HEK293 (cell line): ENCODE results near the gene SDHAF4.

Source experiments
- CTCF ChIA-PET: fragments of 350-600 bp; formaldehyde crosslinking; extraction: SDS; loops from one replicate; lab custom pipeline; 2021; ENCODE audit warnings: antibody characterized with exemption; lab: Yijun Ruan, JAX
- POLR2A ChIA-PET: fragments of 300-600 bp; formaldehyde crosslinking; extraction: SDS; loops from one replicate; lab custom pipeline; 2020; ENCODE audit warnings: antibody characterized with exemption, inconsistent platforms; lab: Yijun Ruan, JAX
- H3K27ac ChIP-seq: fragments of 200-500 bp; sonication (Bioruptor generic); 2 replicates; pipeline ENCODE4 v1.5.1; 2014; ENCODE audit warnings: low read depth, low read length, control low read depth, inconsistent platforms; ENCODE audit errors: extremely low read depth
- H3K36me3 ChIP-seq, 2 experiments: fragments of 200-500 bp in 1 of 2; sonication (Bioruptor generic) in 1 of 2; 1 replicate in 1 of 2; 2 replicates in 1 of 2; pipeline ENCODE4 v1.5.1; 2014 to 2017; ENCODE audit warnings: inconsistent platforms in 2 of 2, low read length in 2 of 2; ENCODE audit not compliant: control insufficient read depth in 2 of 2, insufficient read depth in 1 of 2
- H3K4me1 ChIP-seq: fragments of 200-500 bp; sonication (Bioruptor generic); 2 replicates; pipeline ENCODE4 v1.5.1; 2014; ENCODE audit warnings: mild to moderate bottlenecking, low read length, inconsistent platforms; ENCODE audit not compliant: control insufficient read depth, insufficient read depth
- H3K4me3 ChIP-seq: 2 replicates; pipeline ENCODE4 v1.5.1; 2011; ENCODE audit warnings: low read depth, mild to moderate bottlenecking, control low read depth, low read length, moderate library complexity
- H3K9me3 ChIP-seq: fragments of 200-500 bp; sonication (Bioruptor generic); 2 replicates; pipeline ENCODE4 v1.5.1; 2014; ENCODE audit warnings: low read depth, low read length, inconsistent platforms; ENCODE audit not compliant: control insufficient read depth, insufficient read depth
- KLF16 ChIP-seq: fragments of 450-650 bp; formaldehyde crosslinking; IDR thresholded peaks from 2 replicates; pipeline ENCODE4 v1.5.1; 2017; ENCODE audit warnings: missing biosample characterization, missing genetic modification characterization
- KLF17 ChIP-seq: fragments of 450-650 bp; formaldehyde crosslinking; IDR thresholded peaks from 2 replicates; pipeline ENCODE4 v1.5.1; 2016; ENCODE audit warnings: missing biosample characterization, missing genetic modification characterization
- ZBTB21 ChIP-seq: fragments of 450-650 bp; formaldehyde crosslinking; IDR thresholded peaks from 2 replicates; pipeline ENCODE4 v1.5.1; 2017; ENCODE audit warnings: missing biosample characterization, missing genetic modification characterization
- ZFP3 ChIP-seq: fragments of 450-650 bp; formaldehyde crosslinking; IDR thresholded peaks from 2 replicates; pipeline ENCODE4 v1.5.1; 2016; ENCODE audit warnings: low read depth, missing biosample characterization, missing genetic modification characterization
- ZNF274 ChIP-seq, 2 experiments: fragments of 200-500 bp in 1 of 2; fragments of 450-650 bp in 1 of 2; sonication (Bioruptor generic) in 1 of 2; formaldehyde crosslinking in 1 of 2; IDR thresholded peaks; 2 replicates each; pipeline versions ENCODE4 v1.5.1 to v1.6.1; 2014 to 2016; ENCODE audit warnings: borderline replicate concordance in 1 of 2, inconsistent platforms in 1 of 2, low read length in 1 of 2, missing biosample characterization in 1 of 2, missing genetic modification characterization in 1 of 2
- ZNF48 ChIP-seq: fragments of 450-650 bp; formaldehyde crosslinking; IDR thresholded peaks from 2 replicates; pipeline ENCODE4 v1.5.1; 2016; ENCODE audit warnings: missing biosample characterization, missing genetic modification characterization
- ZNF530 ChIP-seq: fragments of 450-650 bp; formaldehyde crosslinking; IDR thresholded peaks from 2 replicates; pipeline ENCODE4 v1.5.1; 2016; ENCODE audit warnings: low read depth, missing biosample characterization, missing genetic modification characterization
- ZNF548 ChIP-seq: fragments of 450-650 bp; formaldehyde crosslinking; IDR thresholded peaks from 2 replicates; pipeline ENCODE4 v1.5.1; 2016; ENCODE audit warnings: missing biosample characterization, missing genetic modification characterization
- ZNF555 ChIP-seq: fragments of 450-650 bp; formaldehyde crosslinking; conservative IDR thresholded peaks from 2 replicates; pipeline ENCODE4 v1.5.1; 2017; ENCODE audit warnings: missing biosample characterization, mild to moderate bottlenecking, missing genetic modification characterization, inconsistent platforms
- ZNF623 ChIP-seq: fragments of 450-650 bp; formaldehyde crosslinking; IDR thresholded peaks from 2 replicates; pipeline ENCODE4 v1.5.1; 2016; ENCODE audit warnings: missing biosample characterization, missing genetic modification characterization
- ZNF658 ChIP-seq: fragments of 450-650 bp; formaldehyde crosslinking; IDR thresholded peaks from 2 replicates; pipeline ENCODE4; 2016; ENCODE audit warnings: missing biosample characterization, missing genetic modification characterization
- ZNF704 ChIP-seq: fragments of 450-650 bp; formaldehyde crosslinking; IDR thresholded peaks from 2 replicates; pipeline ENCODE4 v1.5.1; 2016; ENCODE audit warnings: missing biosample characterization, missing genetic modification characterization
- ZNF707 ChIP-seq: fragments of 450-650 bp; formaldehyde crosslinking; IDR thresholded peaks from 2 replicates; pipeline ENCODE4 v1.5.1; 2016; ENCODE audit warnings: missing biosample characterization, missing genetic modification characterization
- ZNF777 ChIP-seq: fragments of 450-650 bp; formaldehyde crosslinking; IDR thresholded peaks from 2 replicates; pipeline ENCODE4 v1.5.1; 2017; ENCODE audit warnings: missing biosample characterization, missing genetic modification characterization, borderline replicate concordance
- TF ChIP-seq, protein P1 (sequence below): fragments of 450-650 bp; formaldehyde crosslinking; IDR thresholded peaks from 2 replicates; pipeline ENCODE4 v1.5.1; 2016; ENCODE audit warnings: missing biosample characterization, missing genetic modification characterization, low read depth
- TF ChIP-seq, protein P2 (sequence below): fragments of 450-650 bp; formaldehyde crosslinking; conservative IDR thresholded peaks from 2 replicates; pipeline ENCODE4 v1.5.1; 2016; ENCODE audit warnings: low read depth, missing biosample characterization, missing genetic modification characterization
- TF ChIP-seq, protein P3 (sequence below): fragments of 450-650 bp; formaldehyde crosslinking; IDR thresholded peaks from 2 replicates; pipeline ENCODE4 v1.5.1; 2017; ENCODE audit warnings: missing biosample characterization, missing genetic modification characterization
- TF ChIP-seq, protein P4 (sequence below): fragments of 450-650 bp; formaldehyde crosslinking; IDR thresholded peaks from 2 replicates; pipeline ENCODE4 v1.5.1; 2016; ENCODE audit warnings: missing biosample characterization, missing genetic modification characterization

SDHAF4 gene

GRCh38 chr6:70547905-70548304, 18.8 kb upstream of the SDHAF4 start:
- ChIA-PET CTCF (interaction anchor here (0.7 to 2.5 kb wide), 16 partner anchors 10 to 464 kb away, joined by 3 to 9 read pairs (median 4); no protein-coding TSS in a partner anchor), POLR2A (no interaction called here)
- Histone ChIP-seq H3K36me3 (peaks cover 0 to 6% of the 10 kb centered on the region in 2 experiments; a peak in 1 of 3 replicates), H3K4me1 (no peaks in the 10 kb centered on the region), H3K9me3 (no peaks in the 10 kb centered on the region), H3K4me3 (no peak overlapping the region), H3K27ac (no peak overlapping the region)
- no peak for TF ChIP-seq ZFP3
- TF ChIP-seq, protein P1, sequence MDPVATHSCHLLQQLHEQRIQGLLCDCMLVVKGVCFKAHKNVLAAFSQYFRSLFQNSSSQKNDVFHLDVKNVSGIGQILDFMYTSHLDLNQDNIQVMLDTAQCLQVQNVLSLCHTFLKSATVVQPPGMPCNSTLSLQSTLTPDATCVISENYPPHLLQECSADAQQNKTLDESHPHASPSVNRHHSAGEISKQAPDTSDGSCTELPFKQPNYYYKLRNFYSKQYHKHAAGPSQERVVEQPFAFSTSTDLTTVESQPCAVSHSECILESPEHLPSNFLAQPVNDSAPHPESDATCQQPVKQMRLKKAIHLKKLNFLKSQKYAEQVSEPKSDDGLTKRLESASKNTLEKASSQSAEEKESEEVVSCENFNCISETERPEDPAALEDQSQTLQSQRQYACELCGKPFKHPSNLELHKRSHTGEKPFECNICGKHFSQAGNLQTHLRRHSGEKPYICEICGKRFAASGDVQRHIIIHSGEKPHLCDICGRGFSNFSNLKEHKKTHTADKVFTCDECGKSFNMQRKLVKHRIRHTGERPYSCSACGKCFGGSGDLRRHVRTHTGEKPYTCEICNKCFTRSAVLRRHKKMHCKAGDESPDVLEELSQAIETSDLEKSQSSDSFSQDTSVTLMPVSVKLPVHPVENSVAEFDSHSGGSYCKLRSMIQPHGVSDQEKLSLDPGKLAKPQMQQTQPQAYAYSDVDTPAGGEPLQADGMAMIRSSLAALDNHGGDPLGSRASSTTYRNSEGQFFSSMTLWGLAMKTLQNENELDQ (tag by site-specific recombination): no peak
- TF ChIP-seq, protein P2, sequence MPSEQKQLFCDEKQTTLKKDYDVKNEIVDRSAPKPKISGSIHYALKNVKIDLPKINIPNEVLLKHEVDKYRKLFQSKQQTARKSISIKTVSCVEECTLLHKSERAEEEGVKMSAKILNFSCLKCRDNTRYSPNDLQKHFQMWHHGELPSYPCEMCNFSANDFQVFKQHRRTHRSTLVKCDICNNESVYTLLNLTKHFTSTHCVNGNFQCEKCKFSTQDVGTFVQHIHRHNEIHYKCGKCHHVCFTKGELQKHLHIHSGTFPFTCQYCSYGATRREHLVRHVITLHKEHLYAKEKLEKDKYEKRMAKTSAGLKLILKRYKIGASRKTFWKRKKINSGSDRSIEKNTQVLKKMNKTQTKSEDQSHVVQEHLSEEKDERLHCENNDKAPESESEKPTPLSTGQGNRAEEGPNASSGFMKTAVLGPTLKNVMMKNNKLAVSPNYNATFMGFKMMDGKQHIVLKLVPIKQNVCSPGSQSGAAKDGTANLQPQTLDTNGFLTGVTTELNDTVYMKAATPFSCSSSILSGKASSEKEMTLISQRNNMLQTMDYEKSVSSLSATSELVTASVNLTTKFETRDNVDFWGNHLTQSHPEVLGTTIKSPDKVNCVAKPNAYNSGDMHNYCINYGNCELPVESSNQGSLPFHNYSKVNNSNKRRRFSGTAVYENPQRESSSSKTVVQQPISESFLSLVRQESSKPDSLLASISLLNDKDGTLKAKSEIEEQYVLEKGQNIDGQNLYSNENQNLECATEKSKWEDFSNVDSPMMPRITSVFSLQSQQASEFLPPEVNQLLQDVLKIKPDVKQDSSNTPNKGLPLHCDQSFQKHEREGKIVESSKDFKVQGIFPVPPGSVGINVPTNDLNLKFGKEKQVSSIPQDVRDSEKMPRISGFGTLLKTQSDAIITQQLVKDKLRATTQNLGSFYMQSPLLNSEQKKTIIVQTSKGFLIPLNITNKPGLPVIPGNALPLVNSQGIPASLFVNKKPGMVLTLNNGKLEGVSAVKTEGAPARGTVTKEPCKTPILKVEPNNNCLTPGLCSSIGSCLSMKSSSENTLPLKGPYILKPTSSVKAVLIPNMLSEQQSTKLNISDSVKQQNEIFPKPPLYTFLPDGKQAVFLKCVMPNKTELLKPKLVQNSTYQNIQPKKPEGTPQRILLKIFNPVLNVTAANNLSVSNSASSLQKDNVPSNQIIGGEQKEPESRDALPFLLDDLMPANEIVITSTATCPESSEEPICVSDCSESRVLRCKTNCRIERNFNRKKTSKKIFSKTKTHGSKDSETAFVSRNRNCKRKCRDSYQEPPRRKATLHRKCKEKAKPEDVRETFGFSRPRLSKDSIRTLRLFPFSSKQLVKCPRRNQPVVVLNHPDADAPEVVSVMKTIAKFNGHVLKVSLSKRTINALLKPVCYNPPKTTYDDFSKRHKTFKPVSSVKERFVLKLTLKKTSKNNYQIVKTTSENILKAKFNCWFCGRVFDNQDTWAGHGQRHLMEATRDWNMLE (tag by site-specific recombination): no peak
- TF ChIP-seq, protein P3, sequence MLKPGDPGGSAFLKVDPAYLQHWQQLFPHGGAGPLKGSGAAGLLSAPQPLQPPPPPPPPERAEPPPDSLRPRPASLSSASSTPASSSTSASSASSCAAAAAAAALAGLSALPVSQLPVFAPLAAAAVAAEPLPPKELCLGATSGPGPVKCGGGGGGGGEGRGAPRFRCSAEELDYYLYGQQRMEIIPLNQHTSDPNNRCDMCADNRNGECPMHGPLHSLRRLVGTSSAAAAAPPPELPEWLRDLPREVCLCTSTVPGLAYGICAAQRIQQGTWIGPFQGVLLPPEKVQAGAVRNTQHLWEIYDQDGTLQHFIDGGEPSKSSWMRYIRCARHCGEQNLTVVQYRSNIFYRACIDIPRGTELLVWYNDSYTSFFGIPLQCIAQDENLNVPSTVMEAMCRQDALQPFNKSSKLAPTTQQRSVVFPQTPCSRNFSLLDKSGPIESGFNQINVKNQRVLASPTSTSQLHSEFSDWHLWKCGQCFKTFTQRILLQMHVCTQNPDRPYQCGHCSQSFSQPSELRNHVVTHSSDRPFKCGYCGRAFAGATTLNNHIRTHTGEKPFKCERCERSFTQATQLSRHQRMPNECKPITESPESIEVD (tag by site-specific recombination): no peak
- no peak for TF ChIP-seq ZNF658 (tag by site-specific recombination)
- TF ChIP-seq ZNF274 (IDR thresholded peaks at IDR 0.05; ENCODE audit: low read length): no peak
- no peak for TF ChIP-seq ZNF274 (tag by site-specific recombination; IDR thresholded peaks at IDR 0.05; ENCODE audit: borderline replicate concordance)
- TF ChIP-seq ZNF555 (tag by site-specific recombination): no peak
- TF ChIP-seq ZNF48 (tag by site-specific recombination): no peak
- TF ChIP-seq KLF16 (tag by site-specific recombination): no peak
- no peak for TF ChIP-seq ZBTB21 (tag by site-specific recombination)
- no peak for TF ChIP-seq ZNF548 (tag by site-specific recombination)
- no peak for TF ChIP-seq ZNF777 (tag by site-specific recombination)
- TF ChIP-seq KLF17 (tag by site-specific recombination): no peak
- TF ChIP-seq ZNF623 (tag by site-specific recombination): no peak
- TF ChIP-seq, protein P4, sequence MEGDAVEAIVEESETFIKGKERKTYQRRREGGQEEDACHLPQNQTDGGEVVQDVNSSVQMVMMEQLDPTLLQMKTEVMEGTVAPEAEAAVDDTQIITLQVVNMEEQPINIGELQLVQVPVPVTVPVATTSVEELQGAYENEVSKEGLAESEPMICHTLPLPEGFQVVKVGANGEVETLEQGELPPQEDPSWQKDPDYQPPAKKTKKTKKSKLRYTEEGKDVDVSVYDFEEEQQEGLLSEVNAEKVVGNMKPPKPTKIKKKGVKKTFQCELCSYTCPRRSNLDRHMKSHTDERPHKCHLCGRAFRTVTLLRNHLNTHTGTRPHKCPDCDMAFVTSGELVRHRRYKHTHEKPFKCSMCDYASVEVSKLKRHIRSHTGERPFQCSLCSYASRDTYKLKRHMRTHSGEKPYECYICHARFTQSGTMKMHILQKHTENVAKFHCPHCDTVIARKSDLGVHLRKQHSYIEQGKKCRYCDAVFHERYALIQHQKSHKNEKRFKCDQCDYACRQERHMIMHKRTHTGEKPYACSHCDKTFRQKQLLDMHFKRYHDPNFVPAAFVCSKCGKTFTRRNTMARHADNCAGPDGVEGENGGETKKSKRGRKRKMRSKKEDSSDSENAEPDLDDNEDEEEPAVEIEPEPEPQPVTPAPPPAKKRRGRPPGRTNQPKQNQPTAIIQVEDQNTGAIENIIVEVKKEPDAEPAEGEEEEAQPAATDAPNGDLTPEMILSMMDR (tag by site-specific recombination): no peak
- TF ChIP-seq ZNF707: no peak
- no peak for TF ChIP-seq ZNF530 (tag by site-specific recombination)
- no peak for TF ChIP-seq ZNF704 (tag by site-specific recombination)
